HG03378 (cell line): Measurements from ENCODE around the gene ETS1.

ENCODE experiments used
- ATAC-seq: cut with Tn5 transposase; IDR thresholded peaks from one replicate; pipeline ENCODE4 v1.9.1; 2021; ENCODE audit warnings: mild to moderate bottlenecking, moderate library complexity; ENCODE audit not compliant: unreplicated experiment

Gene ETS1

GRCh38 chr11:128522055-128522942, 65.1 kb downstream of the ETS1 start:
- peak; percentile 54 for ATAC-seq

GRCh38 chr11:128521682-128522054, 65.7 kb downstream of the ETS1 start:
- ATAC-seq, result no peak

GRCh38 chr11:128520888-128521681, 66.3 kb downstream of the ETS1 start:
- no peak for ATAC-seq

DNA sequence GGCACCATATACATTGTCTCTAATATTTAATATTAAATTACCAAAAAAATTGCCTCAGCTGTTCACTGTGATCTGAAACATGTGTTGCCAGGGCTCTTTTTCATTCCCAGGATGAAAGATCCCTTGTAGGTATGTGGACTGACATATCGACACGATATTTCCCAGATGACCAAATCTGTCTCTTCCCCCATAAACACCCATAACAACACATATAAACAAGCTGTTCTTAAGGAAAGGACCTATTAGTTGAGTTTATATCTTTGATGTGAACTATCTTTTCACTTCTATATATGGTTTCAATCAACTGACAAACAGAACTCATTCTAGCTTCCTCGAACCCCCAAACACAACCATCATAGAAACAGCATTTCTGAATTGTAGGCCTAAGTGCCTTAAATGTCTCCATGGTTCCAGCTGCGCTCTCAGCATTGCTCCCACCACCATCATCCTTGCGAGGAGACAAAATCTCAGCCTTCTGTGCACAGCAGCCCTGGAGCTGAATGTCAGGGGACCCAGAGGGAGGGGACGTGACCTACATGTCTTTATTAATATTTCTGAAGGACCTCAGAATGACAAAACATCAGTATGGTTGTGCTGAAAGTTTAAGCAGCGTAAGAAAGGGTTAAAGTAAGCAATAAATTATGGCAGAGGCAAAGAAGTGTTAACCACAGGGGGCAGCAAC, 67.0 kb downstream of the ETS1 start:
- no peak for ATAC-seq

GRCh38 chr11:128519338-128519737, 68.0 kb downstream of the ETS1 start:
- no peak for ATAC-seq

DNA sequence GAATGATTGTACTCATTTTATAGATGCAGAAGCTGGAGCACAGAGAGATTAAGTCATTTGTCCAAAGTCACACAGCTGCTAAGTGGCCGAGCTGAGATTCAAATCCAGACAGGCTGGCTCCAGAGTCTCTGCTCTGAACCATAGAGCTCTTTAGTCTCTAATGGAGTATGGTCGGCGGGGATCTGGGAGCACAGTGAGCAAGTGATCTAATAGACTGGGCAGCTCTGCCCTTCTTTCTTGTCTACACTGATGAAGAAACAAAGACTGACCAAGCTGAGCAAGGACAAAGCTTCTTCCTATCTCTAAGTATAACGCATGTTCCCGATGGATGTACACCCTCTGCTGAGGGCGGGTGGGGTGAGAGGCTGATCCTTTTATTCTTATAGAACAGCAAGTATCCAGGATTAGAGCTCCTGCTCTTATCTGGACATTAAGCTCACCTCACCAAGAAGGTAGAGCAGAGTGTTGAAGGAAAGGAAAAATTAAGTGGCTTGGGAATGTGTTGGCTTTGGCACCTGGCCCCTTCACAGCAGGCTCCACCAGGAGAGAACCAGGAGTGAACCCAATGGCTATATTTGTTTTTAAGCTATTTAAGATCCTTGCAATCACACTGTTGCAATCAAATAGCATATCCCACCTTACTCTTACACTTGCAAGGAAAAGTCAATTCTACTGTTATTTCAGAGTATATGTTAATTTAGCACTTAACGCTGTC, 68.7 kb downstream of the ETS1 start:
- no peak for ATAC-seq

GRCh38 chr11:128517451-128518230, 69.7 kb downstream of the ETS1 start:
- no peak for ATAC-seq

GRCh38 chr11:128516886-128517285, 70.5 kb downstream of the ETS1 start:
- ATAC-seq, result no peak

DNA sequence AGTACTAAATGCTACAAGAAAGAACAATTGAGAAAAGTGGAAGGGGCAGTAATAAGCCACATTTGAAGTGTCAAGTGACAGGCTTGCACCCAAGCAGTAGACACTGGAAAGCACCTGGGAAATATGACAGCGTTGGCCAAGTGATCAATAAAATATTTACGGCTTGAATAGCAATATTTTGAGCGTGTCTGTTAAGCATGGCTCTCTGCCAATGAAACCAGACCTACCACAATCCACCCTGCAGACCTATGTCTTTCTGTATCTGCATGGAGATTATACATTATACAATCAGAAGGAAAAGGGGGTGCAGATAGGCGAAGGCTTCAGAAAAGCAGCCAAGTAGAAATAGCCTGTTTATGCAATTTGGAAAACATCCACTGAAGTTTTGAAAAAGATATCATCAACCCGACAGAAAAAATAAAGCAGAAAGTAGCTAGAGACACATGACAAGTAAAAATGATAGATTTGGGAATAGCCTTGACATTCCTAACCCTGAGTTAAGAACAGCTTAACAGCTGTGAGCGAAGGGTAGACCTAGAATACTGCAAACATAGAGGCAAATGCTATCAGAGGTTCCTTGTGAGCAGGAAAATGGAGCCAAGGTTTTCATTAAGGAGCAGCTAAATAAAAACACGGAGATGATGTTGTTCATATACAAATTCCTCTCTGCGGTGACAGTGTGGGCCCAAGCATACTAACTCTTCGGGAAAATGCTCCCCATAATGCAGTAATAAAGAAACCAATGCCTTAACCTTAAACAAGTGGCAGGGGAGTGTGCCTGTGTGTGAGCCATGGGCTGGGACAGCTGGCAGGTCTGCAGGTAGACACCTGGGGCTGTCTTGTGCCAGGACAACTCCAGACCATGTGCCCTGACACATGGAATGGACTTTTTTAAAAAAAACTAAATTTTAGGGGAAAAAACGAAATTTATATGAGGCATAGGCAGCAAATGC, 71.3 kb downstream of the ETS1 start:
- no peak for ATAC-seq

- ATAC-seq, result no peak
These were observed 72.3 kb downstream of the ETS1 start for GRCh38 chr11:128515086-128515485.

DNA sequence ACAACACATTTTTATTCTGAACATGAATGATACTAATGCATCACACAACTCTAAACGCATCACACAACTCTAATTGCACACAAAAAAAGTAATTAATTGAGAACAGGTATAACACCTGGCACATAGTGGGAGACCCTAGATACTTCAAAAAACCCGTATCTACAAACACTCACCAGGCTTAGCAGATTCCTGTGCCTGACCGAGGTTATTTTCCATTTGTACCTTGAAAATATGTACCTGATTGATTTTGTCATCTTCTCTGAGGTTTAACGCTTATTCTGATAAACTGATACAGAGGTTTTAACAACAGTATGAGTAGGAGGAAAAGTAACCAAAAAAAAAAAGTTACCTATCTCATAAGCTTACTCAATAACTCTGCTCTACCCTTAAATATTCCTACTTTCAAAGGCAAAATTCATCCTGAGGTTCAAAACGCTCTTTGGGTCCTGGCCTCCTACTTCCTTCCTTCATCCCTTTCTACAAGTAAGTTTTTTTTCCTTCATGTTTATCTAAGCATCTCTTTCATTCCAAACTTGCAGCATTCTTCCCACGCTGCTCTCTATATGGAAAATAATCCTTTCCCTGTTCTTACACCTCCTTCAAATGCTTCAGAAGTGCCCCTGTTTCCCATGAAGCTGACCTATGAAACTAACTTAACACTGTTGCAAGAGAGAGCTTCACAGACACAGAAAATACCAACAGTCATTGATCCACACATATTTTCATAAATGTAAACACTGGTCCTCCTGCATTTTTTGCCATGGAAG, 73.3 kb downstream of the ETS1 start:
- ATAC-seq, result no peak

DNA sequence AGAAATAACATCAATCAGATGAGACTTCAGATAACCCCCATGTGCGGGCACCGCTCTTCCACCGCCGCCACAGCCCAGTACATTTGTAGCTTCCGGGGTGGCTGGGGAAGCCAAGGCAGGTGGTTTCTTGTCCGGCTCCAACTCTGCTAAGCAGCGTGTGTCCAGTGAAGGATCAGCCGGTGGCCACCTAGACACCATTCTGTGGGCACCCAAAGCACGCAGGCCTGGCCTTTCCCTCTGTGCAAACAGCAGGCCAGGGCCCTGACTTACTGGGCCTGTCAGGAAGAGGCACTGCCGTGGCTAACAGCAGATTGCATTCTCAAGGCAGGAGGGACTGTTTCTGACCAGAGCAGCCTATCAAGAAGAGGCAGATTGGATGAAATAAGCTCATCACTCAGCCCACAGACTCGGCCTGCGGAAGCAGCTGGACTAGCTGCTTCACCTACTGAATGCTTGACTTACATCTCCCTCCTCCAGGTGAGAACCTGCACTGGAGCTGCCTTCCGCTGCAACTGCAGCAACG, 74.8 kb downstream of the ETS1 start:
- no peak for ATAC-seq

GRCh38 chr11:128511712-128512111, 75.6 kb downstream of the ETS1 start:
- no peak for ATAC-seq

DNA sequence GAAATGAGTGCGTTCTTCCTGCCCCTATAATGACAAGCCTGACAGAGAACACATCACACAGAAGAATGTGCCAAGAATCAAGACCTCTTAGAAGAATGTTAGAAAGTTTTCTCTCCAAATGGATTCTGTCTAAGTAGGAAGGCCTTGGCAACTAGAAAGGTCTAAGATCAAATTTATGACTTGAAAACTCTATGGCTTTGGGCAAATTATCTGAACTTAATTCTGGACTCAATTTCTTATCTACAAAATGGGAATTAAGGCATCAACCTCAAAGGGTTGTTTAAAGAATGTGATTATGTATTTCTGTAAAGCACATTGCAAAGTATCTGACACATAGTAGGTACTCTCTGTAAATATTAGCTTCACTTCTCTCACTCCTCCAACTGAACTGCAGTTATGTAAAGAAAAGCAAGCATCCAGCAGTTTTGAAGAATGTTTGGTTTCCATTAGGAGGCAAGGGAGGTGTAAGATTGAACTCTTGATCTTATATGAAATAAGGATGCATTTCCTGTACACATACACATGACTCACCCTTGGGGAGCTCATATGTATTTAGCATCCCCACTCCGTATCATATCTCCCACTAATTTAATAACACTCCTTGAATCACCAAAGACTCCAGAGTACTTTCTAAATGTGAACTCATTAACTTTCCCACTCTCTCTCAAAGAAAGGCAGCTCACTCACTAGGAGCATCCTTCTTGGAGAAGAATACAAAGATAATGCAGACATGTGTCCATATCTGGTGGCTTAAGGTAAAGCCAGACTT, 77.6 kb downstream of the ETS1 start:
- no peak for ATAC-seq

- no peak for ATAC-seq
These were observed 78.4 kb downstream of the ETS1 start for GRCh38 chr11:128508770-128509510.

DNA sequence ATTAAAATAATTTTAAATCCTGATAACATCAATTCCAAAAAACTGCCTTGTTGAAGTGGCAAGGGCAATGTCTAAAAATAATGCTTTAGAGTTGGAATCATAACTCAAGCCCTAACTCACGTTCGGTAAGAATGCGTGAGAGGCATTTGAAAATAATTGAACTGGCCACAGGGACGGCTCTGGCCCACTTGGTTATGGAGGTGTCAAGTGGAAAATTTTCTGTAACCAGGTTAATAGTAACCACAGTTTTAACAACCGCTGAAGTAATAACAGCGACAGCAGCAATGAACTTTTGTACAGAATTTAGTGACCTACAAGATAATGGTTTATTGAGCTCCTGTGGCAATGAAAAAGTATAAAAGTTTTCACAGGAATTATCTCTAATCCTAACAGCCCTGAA, 79.4 kb downstream of the ETS1 start:
- no peak for ATAC-seq
